CD8-positive, alpha-beta memory T cell (primary cell): ENCODE results near the gene RNF213. TPM values are rescaled to one million over a fixed set of nuclear protein-coding genes. Genes with fewer than 3 reads are reported as not detected.

Source experiments
- CTCF ChIA-PET: fragments of 350-600 bp; sonication (Branson Sonifier 250); formaldehyde crosslinking; loops from one replicate; lab custom pipeline; 2021; ENCODE audit warnings: antibody characterized with exemption; lab: Charles Lee
- POLR2A ChIA-PET: fragments of 350-600 bp; sonication (Branson Sonifier 250); formaldehyde crosslinking; loops from one replicate; lab custom pipeline; 2021; ENCODE audit warnings: antibody characterized with exemption; lab: Charles Lee
- DNase-seq, 5 donors: peaks; one replicate each; pipeline versions ENCODE4 v3.0.0 to v3.0.0-alpha.2; 2020 to 2022; ENCODE audit warnings: mixed read lengths in 1 of 5
- H3K27ac ChIP-seq: one replicate; pipeline ENCODE4 v1.7.0; 2013; ENCODE audit warnings: low read depth, mild to moderate bottlenecking, low read length, moderate library complexity
- H3K27me3 ChIP-seq: 2 replicates; pipeline ENCODE4 v1.7.0; 2013; ENCODE audit warnings: low read length, mild to moderate bottlenecking; ENCODE audit not compliant: insufficient read depth, poor library complexity, severe bottlenecking
- H3K36me3 ChIP-seq: 2 replicates; pipeline ENCODE4 v1.7.0; 2013; ENCODE audit warnings: mild to moderate bottlenecking, low read length, moderate library complexity; ENCODE audit not compliant: insufficient read depth
- H3K4me1 ChIP-seq: 2 replicates; pipeline ENCODE4 v1.7.0; 2013; ENCODE audit warnings: mild to moderate bottlenecking, low read length, moderate library complexity; ENCODE audit not compliant: insufficient read depth
- H3K4me3 ChIP-seq: 2 replicates; pipeline ENCODE4 v1.7.0; 2013; ENCODE audit warnings: mild to moderate bottlenecking, low read length
- H3K9me3 ChIP-seq: 2 replicates; pipeline ENCODE4 v1.7.0; 2013; ENCODE audit warnings: mild to moderate bottlenecking, low read length
- H3K27ac Mint-ChIP-seq, 8 donors: one replicate each; pipeline ENCODE4 v1.8.0; 2020 to 2021; ENCODE audit warnings: mixed read lengths in 8 of 8, mild to moderate bottlenecking in 6 of 8, inconsistent platforms in 3 of 8, moderate library complexity in 3 of 8
- H3K27me3 Mint-ChIP-seq, 2 donors: one replicate each; pipeline ENCODE4 v1.8.0; 2020 to 2021; ENCODE audit warnings: mixed read lengths in 2 of 2, mild to moderate bottlenecking in 1 of 2, moderate library complexity in 1 of 2
- H3K36me3 Mint-ChIP-seq, 3 donors: one replicate each; pipeline ENCODE4 v1.8.0; 2020 to 2021; ENCODE audit warnings: mixed read lengths in 3 of 3, inconsistent platforms in 1 of 3, mild to moderate bottlenecking in 1 of 3
- H3K4me1 Mint-ChIP-seq, 3 donors: one replicate each; pipeline ENCODE4 v1.8.0; 2020 to 2021; ENCODE audit warnings: mixed read lengths in 3 of 3, inconsistent platforms in 1 of 3, mild to moderate bottlenecking in 1 of 3
- H3K4me3 Mint-ChIP-seq, 7 donors: one replicate each; pipeline ENCODE4 v1.8.0; 2020 to 2021; ENCODE audit warnings: mixed read lengths in 7 of 7, mild to moderate bottlenecking in 6 of 7, moderate library complexity in 4 of 7, inconsistent platforms in 2 of 7
- H3K9me3 Mint-ChIP-seq, 5 donors: one replicate each; pipeline ENCODE4 v1.8.0; 2020 to 2022; ENCODE audit warnings: mixed read lengths in 5 of 5, mild to moderate bottlenecking in 3 of 5, moderate library complexity in 2 of 5, inconsistent platforms in 1 of 5
- polyA plus RNA-seq: library from polyadenylated mRNA; unstranded; fragments of 300-500 nt; fragmentation: Illumina TruSeq; gene quantifications from one replicate; pipeline ENCODE4 v1.2.3, GENCODE V29; 2021
- total RNA-seq, 2 experiments: library from RNA; stranded (reverse); gene quantifications; one replicate each; pipeline ENCODE4 v1.2.3, GENCODE V29; 2021

RNF213 gene
- total and polyA plus RNA-seq, 3 experiments from 2014 or later = 75.7 to 185 (median 184) TPM

GRCh38 chr17:80277751-80278671 lies 17.4 kb downstream of the RNF213 start:
- no peaks in the 10 kb centered on the region for H3K27me3 Mint-ChIP-seq
- CTCF ChIA-PET = interaction anchor here (1.2 to 2.0 kb wide), 3 partner anchors 9 to 13 kb away, joined by 3 to 5 read pairs (median 4); no protein-coding TSS in a partner anchor
- POLR2A ChIA-PET = interaction anchor here (1.6 kb wide), 1 partner anchor 15 kb away, joined by 6 read pairs; no protein-coding TSS in a partner anchor

GRCh38 chr17:80279895-80280294 lies 19.2 kb downstream of the RNF213 start:
- CTCF ChIA-PET = no interaction called here
- Mint-ChIP-seq H3K9me3 (no peaks in the 10 kb centered on the region), H3K27ac (peak overlapping the region in 6 of 8 donors; percentile 23 to 76 (median 38)), H3K36me3 (peaks cover 0 to 72% (median 12%) of the 10 kb centered on the region in 3 donors), H3K4me3 (no peak overlapping the region), H3K27me3 (no peaks in the 10 kb centered on the region), H3K4me1 (peaks cover 27 to 58% (median 30%) of the 10 kb centered on the region in 3 donors)
- H3K27ac ChIP-seq = no peak overlapping the region
- H3K4me3 ChIP-seq = no peak overlapping the region
- POLR2A ChIA-PET = no interaction called here
- H3K27me3 ChIP-seq = no peaks in the 10 kb centered on the region
- peaks cover 4% of the 10 kb centered on the region for H3K4me1 ChIP-seq
- H3K9me3 ChIP-seq = no peaks in the 10 kb centered on the region
- peaks cover 16% of the 10 kb centered on the region for H3K36me3 ChIP-seq
- DNase-seq = peak in 1 of 5 donors; percentile 25

More at GRCh38 chr17:80277751-80278671, 17.4 kb downstream of the RNF213 start:
- Histone ChIP-seq H3K27ac (no peak overlapping the region), H3K27me3 (no peaks in the 10 kb centered on the region), H3K36me3 (peaks cover 19% of the 10 kb centered on the region), H3K4me1 (peaks cover 18% of the 10 kb centered on the region), H3K4me3 (no peak overlapping the region), H3K9me3 (no peaks in the 10 kb centered on the region)
- Mint-ChIP-seq H3K36me3 (peaks cover 0 to 71% (median 12%) of the 10 kb centered on the region in 3 donors), H3K4me3 (peak overlapping the region in 1 of 7 donors; percentile 13), H3K4me1 (peaks cover 32 to 63% (median 35%) of the 10 kb centered on the region in 3 donors), H3K9me3 (no peaks in the 10 kb centered on the region), H3K27ac (peak overlapping the region in 7 of 8 donors; percentile 42 to 89 (median 73))
- peak in 1 of 5 donors; percentile 43 for DNase-seq

- Mint-ChIP-seq H3K36me3 (peaks cover 0 to 75% (median 7%) of the 10 kb centered on the region in 3 donors), H3K4me1 (peaks cover 18 to 58% (median 23%) of the 10 kb centered on the region in 3 donors), H3K9me3 (no peaks in the 10 kb centered on the region), H3K27ac (peak overlapping the region in 2 of 8 donors; percentile 22 to 69), H3K4me3 (peak overlapping the region in 1 of 7 donors; percentile 2), H3K27me3 (no peaks in the 10 kb centered on the region)
- CTCF ChIA-PET = no interaction called here
- peaks cover 13% of the 10 kb centered on the region for H3K36me3 ChIP-seq
- no peak overlapping the region for H3K27ac ChIP-seq
- no peak overlapping the region for H3K4me3 ChIP-seq
- H3K4me1 ChIP-seq = no peaks in the 10 kb centered on the region
- peak in 1 of 5 donors; percentile 23 for DNase-seq
- H3K27me3 ChIP-seq = no peaks in the 10 kb centered on the region
- no peaks in the 10 kb centered on the region for H3K9me3 ChIP-seq
- POLR2A ChIA-PET = no interaction called here
These were observed 20.9 kb downstream of the RNF213 start for GRCh38 chr17:80281516-80281915.

- POLR2A ChIA-PET = no interaction called here
- Mint-ChIP-seq H3K9me3 (no peaks in the 10 kb centered on the region), H3K4me3 (peak overlapping the region in 3 of 7 donors; percentile 15 to 44 (median 32)), H3K27ac (peak overlapping the region in 5 of 8 donors; percentile 45 to 80 (median 57)), H3K4me1 (peaks cover 11 to 43% (median 18%) of the 10 kb centered on the region in 3 donors), H3K27me3 (no peaks in the 10 kb centered on the region), H3K36me3 (peaks cover 3 to 73% (median 7%) of the 10 kb centered on the region in 3 donors)
- CTCF ChIA-PET = interaction anchor here (1.6 kb wide), 1 partner anchor 88 kb away, joined by 3 read pairs; no protein-coding TSS in a partner anchor
- Histone ChIP-seq H3K4me1 (no peaks in the 10 kb centered on the region), H3K4me3 (no peak overlapping the region), H3K27me3 (no peaks in the 10 kb centered on the region), H3K9me3 (no peaks in the 10 kb centered on the region), H3K27ac (no peak overlapping the region), H3K36me3 (peaks cover 24% of the 10 kb centered on the region)
- DNase-seq = peak in 1 of 5 donors; percentile 34
These were observed 22.6 kb downstream of the RNF213 start for GRCh38 chr17:80283116-80283852.

GRCh38 chr17:80284631-80285030 lies 24.0 kb downstream of the RNF213 start:
- H3K4me1 Mint-ChIP-seq = peaks cover 9 to 29% (median 15%) of the 10 kb centered on the region in 3 donors

GRCh38 chr17:80285237-80285920 lies 24.7 kb downstream of the RNF213 start:
- no peak overlapping the region for H3K4me3 Mint-ChIP-seq
- POLR2A ChIA-PET = interaction anchor here (0.7 kb wide), 2 partner anchors 20 to 90 kb away, joined by 3 read pairs; no protein-coding TSS in a partner anchor
- Histone ChIP-seq H3K9me3 (no peaks in the 10 kb centered on the region), H3K27ac (no peak overlapping the region), H3K27me3 (no peaks in the 10 kb centered on the region), H3K4me3 (no peak overlapping the region), H3K36me3 (peaks cover 37% of the 10 kb centered on the region), H3K4me1 (no peaks in the 10 kb centered on the region)
- peak in 1 of 5 donors; percentile 31 for DNase-seq
- H3K27ac Mint-ChIP-seq = peak overlapping the region in 4 of 8 donors; percentile 42 to 79 (median 52)
- H3K9me3 Mint-ChIP-seq = no peaks in the 10 kb centered on the region
- H3K27me3 Mint-ChIP-seq = no peaks in the 10 kb centered on the region
- peaks cover 6 to 73% (median 10%) of the 10 kb centered on the region in 3 donors for H3K36me3 Mint-ChIP-seq
- peaks cover 6 to 23% (median 12%) of the 10 kb centered on the region in 3 donors for H3K4me1 Mint-ChIP-seq
- CTCF ChIA-PET = interaction anchor here (1.6 kb wide), 1 partner anchor 90 kb away, joined by 3 read pairs; no protein-coding TSS in a partner anchor

More at GRCh38 chr17:80284631-80285030, 24.0 kb downstream of the RNF213 start:
- peak overlapping the region in 1 of 7 donors; percentile 44 for H3K4me3 Mint-ChIP-seq
- H3K36me3 ChIP-seq = peaks cover 30% of the 10 kb centered on the region
- peak in 1 of 5 donors; percentile 39 for DNase-seq
- peak overlapping the region; percentile 39 to 90 (median 80) for H3K27ac Mint-ChIP-seq
- no peaks in the 10 kb centered on the region for H3K27me3 ChIP-seq
- ChIA-PET POLR2A (no interaction called here), CTCF (interaction anchor here (1.6 kb wide), 1 partner anchor 89 kb away, joined by 3 read pairs; no protein-coding TSS in a partner anchor)
- no peaks in the 10 kb centered on the region for H3K9me3 ChIP-seq
- H3K9me3 Mint-ChIP-seq = no peaks in the 10 kb centered on the region
- H3K27me3 Mint-ChIP-seq = no peaks in the 10 kb centered on the region
- no peaks in the 10 kb centered on the region for H3K4me1 ChIP-seq
- no peak overlapping the region for H3K27ac ChIP-seq
- H3K36me3 Mint-ChIP-seq = peaks cover 3 to 73% (median 7%) of the 10 kb centered on the region in 3 donors
- no peak overlapping the region for H3K4me3 ChIP-seq

- Histone ChIP-seq H3K27ac (no peak overlapping the region), H3K4me1 (no peaks in the 10 kb centered on the region), H3K4me3 (no peak overlapping the region), H3K36me3 (peaks cover 41% of the 10 kb centered on the region), H3K27me3 (no peaks in the 10 kb centered on the region), H3K9me3 (no peaks in the 10 kb centered on the region)
- POLR2A ChIA-PET = no interaction called here
- Mint-ChIP-seq H3K4me3 (peak overlapping the region in 1 of 7 donors; percentile 44), H3K4me1 (peaks cover 10 to 17% (median 12%) of the 10 kb centered on the region in 3 donors), H3K9me3 (no peaks in the 10 kb centered on the region), H3K36me3 (peaks cover 7 to 75% (median 12%) of the 10 kb centered on the region in 3 donors), H3K27ac (peak overlapping the region in 1 of 8 donors; percentile 50), H3K27me3 (no peaks in the 10 kb centered on the region)
- CTCF ChIA-PET = interaction anchor here (1.3 kb wide), 1 partner anchor 8 kb away, joined by 5 read pairs; no protein-coding TSS in a partner anchor
- peak in 1 of 5 donors; percentile 15 for DNase-seq
These were observed 25.9 kb downstream of the RNF213 start for GRCh38 chr17:80286638-80286960.
